SU-DHL-6 (cell line): Measurements from ENCODE around the gene GRIK4.

Experiments used
- CTCF ChIP-seq: fragments of 200-600 bp; sonication (generic); IDR thresholded peaks from one replicate; pipeline ENCODE4 v1.5.1; 2017; ENCODE audit warnings: antibody characterized with exemption, mild to moderate bottlenecking, low read length, moderate library complexity; ENCODE audit not compliant: insufficient read depth, poor library complexity, severe bottlenecking
- EZH2phosphoT487 ChIP-seq: fragments of 200-600 bp; sonication (generic), shearing (Covaris generic); conservative IDR thresholded peaks from 2 replicates; pipeline ENCODE4 v1.6.1; 2018; ENCODE audit warnings: mild to moderate bottlenecking, antibody characterized with exemption, low read length, moderate library complexity, mixed read lengths

GRCh38 chr11:120657306-120658070 is 145.9 kb downstream of the GRIK4 start:
- TF ChIP-seq CTCF (no peak), EZH2phosphoT487 (no peak)
